ENCODE measurements around the gene AUTS2.

The AUTS2 gene

GRCh38 chr7:70781922-70782311 is 1183.6 kb downstream of the AUTS2 start:
- TF ChIP-seq, protein P1, sequence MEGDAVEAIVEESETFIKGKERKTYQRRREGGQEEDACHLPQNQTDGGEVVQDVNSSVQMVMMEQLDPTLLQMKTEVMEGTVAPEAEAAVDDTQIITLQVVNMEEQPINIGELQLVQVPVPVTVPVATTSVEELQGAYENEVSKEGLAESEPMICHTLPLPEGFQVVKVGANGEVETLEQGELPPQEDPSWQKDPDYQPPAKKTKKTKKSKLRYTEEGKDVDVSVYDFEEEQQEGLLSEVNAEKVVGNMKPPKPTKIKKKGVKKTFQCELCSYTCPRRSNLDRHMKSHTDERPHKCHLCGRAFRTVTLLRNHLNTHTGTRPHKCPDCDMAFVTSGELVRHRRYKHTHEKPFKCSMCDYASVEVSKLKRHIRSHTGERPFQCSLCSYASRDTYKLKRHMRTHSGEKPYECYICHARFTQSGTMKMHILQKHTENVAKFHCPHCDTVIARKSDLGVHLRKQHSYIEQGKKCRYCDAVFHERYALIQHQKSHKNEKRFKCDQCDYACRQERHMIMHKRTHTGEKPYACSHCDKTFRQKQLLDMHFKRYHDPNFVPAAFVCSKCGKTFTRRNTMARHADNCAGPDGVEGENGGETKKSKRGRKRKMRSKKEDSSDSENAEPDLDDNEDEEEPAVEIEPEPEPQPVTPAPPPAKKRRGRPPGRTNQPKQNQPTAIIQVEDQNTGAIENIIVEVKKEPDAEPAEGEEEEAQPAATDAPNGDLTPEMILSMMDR (IDR thresholded peaks at IDR 0.05; ENCODE audit: low read length): no peak
- no peak for TF ChIP-seq EZH2 (IDR thresholded peaks at IDR 0.05; ENCODE audit: borderline replicate concordance, low read length)

GRCh38 chr7:70782796-70783195 is 1184.5 kb downstream of the AUTS2 start:
- Histone ChIP-seq H3K36me3 (ENCODE audit: insufficient read depth, low read length) (peaks cover 81% of the 10 kb centered on the region), H3K79me2 (ENCODE audit: insufficient read depth, low read length) (no peaks in the 10 kb centered on the region), H3K4me2 (ENCODE audit: low read length) (no peak overlapping the region), H2AFZ (ENCODE audit: low read length) (no peak overlapping the region), H3K27me3 (ENCODE audit: insufficient read depth, low read length) (no peaks in the 10 kb centered on the region), H3K4me3 (ENCODE audit: low read depth, low read length, poor library complexity, severe bottlenecking) (no peak overlapping the region), H4K20me1 (ENCODE audit: insufficient read depth, low read length) (no peaks in the 10 kb centered on the region), H3K4me1 (ENCODE audit: insufficient read depth, low read length, severe bottlenecking) (peaks cover 10% of the 10 kb centered on the region), H3K9ac (ENCODE audit: low read length) (no peak overlapping the region), H3K9me3 (ENCODE audit: low read length) (no peaks in the 10 kb centered on the region), H3F3A (ENCODE audit: insufficient read depth, low read length) (no peaks in the 10 kb centered on the region), H3K9me2 (ENCODE audit: low read depth, low read length) (no peaks in the 10 kb centered on the region), H3K27ac (ENCODE audit: low read depth, low read length, poor library complexity, severe bottlenecking) (no peak overlapping the region)
- no peak for TF ChIP-seq EZH2 (IDR thresholded peaks at IDR 0.05; ENCODE audit: borderline replicate concordance, low read length)
- TF ChIP-seq, protein P1 (IDR thresholded peaks at IDR 0.05; ENCODE audit: low read length): no peak

More at GRCh38 chr7:70781922-70782311, 1183.6 kb downstream of the AUTS2 start:
- H3K27me3 ChIP-seq (ENCODE audit: insufficient read depth, low read length): no peaks in the 10 kb centered on the region
- H3K9me2 ChIP-seq (ENCODE audit: low read depth, low read length): no peaks in the 10 kb centered on the region
- no peaks in the 10 kb centered on the region for H3K9me3 ChIP-seq (ENCODE audit: low read length)
- H3K27ac ChIP-seq (ENCODE audit: low read depth, low read length, poor library complexity, severe bottlenecking): no peak overlapping the region
- H3K4me3 ChIP-seq (ENCODE audit: low read depth, low read length, poor library complexity, severe bottlenecking): no peak overlapping the region
- no peak overlapping the region for H3K9ac ChIP-seq (ENCODE audit: low read length)
- peaks cover 81% of the 10 kb centered on the region for H3K36me3 ChIP-seq (ENCODE audit: insufficient read depth, low read length)
- no peaks in the 10 kb centered on the region for H3F3A ChIP-seq (ENCODE audit: insufficient read depth, low read length)
- no peaks in the 10 kb centered on the region for H4K20me1 ChIP-seq (ENCODE audit: insufficient read depth, low read length)
- H3K4me2 ChIP-seq (ENCODE audit: low read length): no peak overlapping the region
- peaks cover 10% of the 10 kb centered on the region for H3K4me1 ChIP-seq (ENCODE audit: insufficient read depth, low read length, severe bottlenecking)
- no peak overlapping the region for H2AFZ ChIP-seq (ENCODE audit: low read length)
- H3K79me2 ChIP-seq (ENCODE audit: insufficient read depth, low read length): no peaks in the 10 kb centered on the region

DNA sequence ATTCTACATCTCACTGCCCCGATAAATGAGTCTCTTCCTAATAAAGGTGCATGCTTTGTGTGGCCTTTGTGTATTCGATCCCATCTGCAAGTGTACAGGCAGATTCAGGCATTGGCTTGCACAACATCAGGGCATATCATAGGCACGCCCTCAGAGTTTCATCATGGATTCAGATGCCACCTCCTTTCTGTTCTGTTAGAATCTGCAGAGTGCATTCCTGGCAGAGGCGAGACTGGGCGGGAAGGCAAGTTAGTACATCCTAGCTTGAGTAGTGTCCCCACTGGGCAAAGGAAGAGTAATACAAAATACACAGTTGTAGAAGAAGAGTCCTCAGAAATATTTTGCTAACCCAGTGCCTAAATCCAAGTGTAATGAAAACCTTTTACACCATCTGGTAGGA is 1187.2 kb downstream of the AUTS2 start:
- Histone ChIP-seq H3K27ac (ENCODE audit: low read depth, low read length, poor library complexity, severe bottlenecking) (no peak overlapping the region), H4K20me1 (ENCODE audit: insufficient read depth, low read length) (no peaks in the 10 kb centered on the region), H3K9ac (ENCODE audit: low read length) (no peak overlapping the region), H3K36me3 (ENCODE audit: insufficient read depth, low read length) (peaks cover 90% of the 10 kb centered on the region), H3K4me3 (ENCODE audit: low read depth, low read length, poor library complexity, severe bottlenecking) (no peak overlapping the region), H3K9me2 (ENCODE audit: low read depth, low read length) (no peaks in the 10 kb centered on the region), H3K4me2 (ENCODE audit: low read length) (no peak overlapping the region), H3K4me1 (ENCODE audit: insufficient read depth, low read length, severe bottlenecking) (no peaks in the 10 kb centered on the region), H2AFZ (ENCODE audit: low read length) (no peak overlapping the region), H3F3A (ENCODE audit: insufficient read depth, low read length) (no peaks in the 10 kb centered on the region), H3K9me3 (ENCODE audit: low read length) (no peaks in the 10 kb centered on the region), H3K27me3 (ENCODE audit: insufficient read depth, low read length) (no peaks in the 10 kb centered on the region), H3K79me2 (ENCODE audit: insufficient read depth, low read length) (no peaks in the 10 kb centered on the region)
- TF ChIP-seq EZH2 (IDR thresholded peaks at IDR 0.05; ENCODE audit: borderline replicate concordance, low read length): no peak
- TF ChIP-seq, protein P1 (IDR thresholded peaks at IDR 0.05; ENCODE audit: low read length): no peak

Data from OCI-LY1 (cell line).